Panc1 (cell line): ENCODE results near the gene STAM.

Experiments
- CTCF ChIP-seq: fragments of 450-650 bp; IDR thresholded peaks from 2 replicates; pipeline ENCODE4 v1.5.1; 2017; ENCODE audit warnings: mild to moderate bottlenecking
- POLR2AphosphoS5 ChIP-seq: IDR thresholded peaks from 2 replicates; pipeline ENCODE4 v1.6.1; 2012; ENCODE audit warnings: mild to moderate bottlenecking, low read depth, low read length, moderate library complexity
- REST ChIP-seq, 2 experiments: IDR thresholded peaks; 2 replicates each; pipeline ENCODE4 v1.6.1; 2011 to 2012; ENCODE audit warnings: low read depth in 2 of 2, control low read depth in 1 of 2, low read length in 1 of 2, mild to moderate bottlenecking in 1 of 2, moderate library complexity in 1 of 2; ENCODE audit not compliant: insufficient read depth in 1 of 2
- SIN3A ChIP-seq: IDR thresholded peaks from 2 replicates; pipeline ENCODE4 v1.6.1; 2012; ENCODE audit warnings: low read depth, mild to moderate bottlenecking, low read length, moderate library complexity, borderline replicate concordance; ENCODE audit not compliant: insufficient read depth

- peak; percentile 53 for TF ChIP-seq CTCF
- no peak for TF ChIP-seq POLR2AphosphoS5
- TF ChIP-seq REST (IDR thresholded peaks at IDR 0.05; ENCODE audit: insufficient read depth in 1 of 2, low read depth in 2 of 2, low read length in 1 of 2): no peak
- no peak for TF ChIP-seq SIN3A
Measured at GRCh38 chr10:17599089-17599488, 44.9 kb upstream of the STAM start.
